OCI-LY7 (cell line): ENCODE measurements around the gene FAM81A.

Experiments
- EZH2phosphoT487 ChIP-seq: fragments of 200-600 bp; sonication (generic); IDR thresholded peaks from 2 replicates; pipeline ENCODE4 v1.6.1; 2018; ENCODE audit warnings: low read depth, borderline replicate concordance, mild to moderate bottlenecking, mixed run types, antibody characterized with exemption, low read length, moderate library complexity, mixed read lengths
- TF ChIP-seq, protein P1 (sequence below): fragments of 200-600 bp; sonication (generic); conservative IDR thresholded peaks from 2 replicates; pipeline ENCODE4 v1.5.1; 2014; ENCODE audit warnings: mild to moderate bottlenecking, antibody characterized with exemption, low read length, moderate library complexity, mixed read lengths

DNA sequence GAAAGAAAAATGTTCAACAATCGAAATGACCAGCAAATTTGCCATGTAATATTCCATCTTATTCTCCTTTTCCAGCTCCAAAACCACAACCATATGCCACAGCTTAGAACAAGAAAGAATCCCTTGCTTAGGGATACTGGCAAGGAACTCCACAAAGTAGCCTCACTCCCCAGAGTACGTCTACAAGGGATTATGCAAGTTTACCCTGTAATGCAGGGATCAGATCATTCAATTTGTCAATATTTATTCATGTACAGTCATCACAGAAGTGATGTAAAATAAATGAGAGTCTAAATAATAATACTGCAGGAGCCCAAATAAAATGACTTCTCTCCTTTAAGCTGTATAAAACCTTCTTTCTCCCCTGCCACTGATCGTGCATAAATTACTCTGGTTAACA is 41.8 kb upstream of the FAM81A start:
- no peak for TF ChIP-seq EZH2phosphoT487
- TF ChIP-seq, protein P1, sequence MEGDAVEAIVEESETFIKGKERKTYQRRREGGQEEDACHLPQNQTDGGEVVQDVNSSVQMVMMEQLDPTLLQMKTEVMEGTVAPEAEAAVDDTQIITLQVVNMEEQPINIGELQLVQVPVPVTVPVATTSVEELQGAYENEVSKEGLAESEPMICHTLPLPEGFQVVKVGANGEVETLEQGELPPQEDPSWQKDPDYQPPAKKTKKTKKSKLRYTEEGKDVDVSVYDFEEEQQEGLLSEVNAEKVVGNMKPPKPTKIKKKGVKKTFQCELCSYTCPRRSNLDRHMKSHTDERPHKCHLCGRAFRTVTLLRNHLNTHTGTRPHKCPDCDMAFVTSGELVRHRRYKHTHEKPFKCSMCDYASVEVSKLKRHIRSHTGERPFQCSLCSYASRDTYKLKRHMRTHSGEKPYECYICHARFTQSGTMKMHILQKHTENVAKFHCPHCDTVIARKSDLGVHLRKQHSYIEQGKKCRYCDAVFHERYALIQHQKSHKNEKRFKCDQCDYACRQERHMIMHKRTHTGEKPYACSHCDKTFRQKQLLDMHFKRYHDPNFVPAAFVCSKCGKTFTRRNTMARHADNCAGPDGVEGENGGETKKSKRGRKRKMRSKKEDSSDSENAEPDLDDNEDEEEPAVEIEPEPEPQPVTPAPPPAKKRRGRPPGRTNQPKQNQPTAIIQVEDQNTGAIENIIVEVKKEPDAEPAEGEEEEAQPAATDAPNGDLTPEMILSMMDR, result no peak
